ENCODE results near the gene ACO1. TPM values are rescaled to one million over a fixed set of nuclear protein-coding genes. Genes with fewer than 3 reads are reported as not detected.

ACO1 gene
- total RNA-seq, 1 donor from 2014 or later = 59.5 TPM

GRCh38 chr9:32378993-32379729 lies 5.3 kb upstream of the ACO1 start:
- peak; percentile 87 for ATAC-seq
- DNase-seq (ENCODE audit: missing footprints) = no peak
- intact Hi-C loops (cut with DNase I) = loop anchor here (1.0 to 5.0 kb wide), 3 partner anchors 53 to 588 kb away; no protein-coding TSS in a partner anchor

- intact Hi-C loops (cut with DNase I) = no loop called here
- ATAC-seq (no peak), DNase-seq (ENCODE audit: missing footprints) (no peak)
Observed at GRCh38 chr9:32380944-32381343, 3.5 kb upstream of the ACO1 start.

- DNase-seq (ENCODE audit: missing footprints) (no peak), ATAC-seq (no peak)
- intact Hi-C loops (cut with DNase I) = no loop called here
Observed at GRCh38 chr9:32382565-32383320, 1.7 kb upstream of the ACO1 start.

GRCh38 chr9:32384002-32384363 lies 460 bp upstream of the ACO1 start:
- intact Hi-C loops (cut with DNase I) = loop anchor here (1.0 to 2.0 kb wide), 3 partner anchors 49 to 189 kb away; partner anchors contain the start of genes NDUFB6 and RIGI
- DNase-seq (ENCODE audit: missing footprints) (no peak), ATAC-seq (no peak)

GRCh38 chr9:32385152-32385884 lies 875 bp downstream of the ACO1 start:
- no peak for ATAC-seq
- intact Hi-C loops (cut with DNase I) = loop anchor here (2.0 kb wide), 2 partner anchors 47 to 141 kb away; partner anchors contain the start of gene RIGI
- no peak for DNase-seq (ENCODE audit: missing footprints)

- DNase-seq (ENCODE audit: missing footprints) (no peak), ATAC-seq (no peak)
- intact Hi-C loops (cut with DNase I) = loop anchor here (2.0 kb wide), 2 partner anchors 47 to 141 kb away; partner anchors contain the start of gene RIGI
Observed at GRCh38 chr9:32385885-32386283, 1.4 kb downstream of the ACO1 start.

- no peak for ATAC-seq
- intact Hi-C loops (cut with DNase I) = no loop called here
- no peak for DNase-seq (ENCODE audit: missing footprints)
Observed at GRCh38 chr9:32387256-32387655, 2.8 kb downstream of the ACO1 start.

GRCh38 chr9:32389365-32389764 lies 4.9 kb downstream of the ACO1 start:
- ATAC-seq (no peak), DNase-seq (ENCODE audit: missing footprints) (no peak)
- intact Hi-C loops (cut with DNase I) = no loop called here

GRCh38 chr9:32393911-32394310 lies 9.5 kb downstream of the ACO1 start:
- DNase-seq (ENCODE audit: missing footprints) (no peak), ATAC-seq (no peak)
- intact Hi-C loops (cut with DNase I) = no loop called here

- intact Hi-C loops (cut with DNase I) = no loop called here
- DNase-seq (ENCODE audit: missing footprints) (no peak), ATAC-seq (no peak)
Observed at GRCh38 chr9:32394381-32395049, 10.1 kb downstream of the ACO1 start.

- intact Hi-C loops (cut with DNase I) = no loop called here
- DNase-seq (ENCODE audit: missing footprints) = peak; percentile 70
- ATAC-seq = peak; percentile 95
Observed at GRCh38 chr9:32395510-32396216, 11.2 kb downstream of the ACO1 start.

GRCh38 chr9:32398207-32398606 lies 13.8 kb downstream of the ACO1 start:
- intact Hi-C loops (cut with DNase I) = no loop called here
- no peak for ATAC-seq

GRCh38 chr9:32399110-32399815 lies 14.8 kb downstream of the ACO1 start:
- no peak for DNase-seq (ENCODE audit: missing footprints)
- intact Hi-C loops (cut with DNase I) = no loop called here
- no peak for ATAC-seq

More at GRCh38 chr9:32398207-32398606, 13.8 kb downstream of the ACO1 start:
- no peak for DNase-seq (ENCODE audit: missing footprints)

GRCh38 chr9:32401488-32401887 lies 17.0 kb downstream of the ACO1 start:
- ATAC-seq = no peak
- no peak for DNase-seq (ENCODE audit: missing footprints)
- intact Hi-C loops (cut with DNase I) = no loop called here

GRCh38 chr9:32403567-32404260 lies 19.3 kb downstream of the ACO1 start:
- DNase-seq (ENCODE audit: missing footprints) (no peak), ATAC-seq (no peak)
- intact Hi-C loops (cut with DNase I) = no loop called here

- intact Hi-C loops (cut with DNase I) = no loop called here
- DNase-seq (ENCODE audit: missing footprints) = no peak
- ATAC-seq = no peak
Observed at GRCh38 chr9:32404402-32404801, 20.0 kb downstream of the ACO1 start.

- intact Hi-C loops (cut with DNase I) = no loop called here
- no peak for DNase-seq (ENCODE audit: missing footprints)
- ATAC-seq = no peak
Observed at GRCh38 chr9:32404856-32405255, 20.4 kb downstream of the ACO1 start.
